ENCODE data around the gene UPF2. TPM values are rescaled to one million over a fixed set of nuclear protein-coding genes. Genes with fewer than 3 reads are reported as not detected.

UPF2 gene
- total and polyA plus RNA-seq, 2 donors (not counting 1 experiment from before 2014, with no cell fraction given), result 8.9 to 60.0 TPM

DNA sequence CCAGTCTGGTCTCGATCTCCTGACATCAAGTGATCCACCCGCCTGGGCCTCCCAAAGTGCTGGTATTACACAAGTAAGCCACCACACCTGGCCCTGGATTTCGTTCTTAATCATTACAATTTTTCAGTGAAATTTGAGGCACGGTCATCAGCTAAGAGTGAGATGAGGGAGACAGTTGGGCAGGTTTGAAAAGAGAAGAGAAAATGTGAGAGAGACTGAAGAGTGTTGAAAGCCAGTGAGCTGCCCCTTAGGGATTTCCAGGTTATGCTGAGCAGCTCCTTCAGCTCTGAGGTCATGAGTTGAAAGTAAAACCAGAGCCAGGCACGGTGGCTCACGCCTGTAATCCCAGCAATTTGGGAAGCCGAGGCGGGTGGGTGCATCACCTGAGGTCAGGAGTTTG is 5.9 kb upstream of the UPF2 start:
- Histone ChIP-seq H3K4me3 (ENCODE audit: control extremely low read depth in 1 of 5, extremely low read depth in 1 of 5, insufficient read depth in 1 of 5, low read depth in 2 of 5, low read length in 4 of 5) (no peak overlapping the region), H3K79me2 (ENCODE audit: control insufficient read depth, insufficient read depth, low read length) (no peaks in the 10 kb centered on the region), H3K4me2 (replicated peaks; ENCODE audit: low read depth, low read length, poor library complexity, severe bottlenecking) (no peak overlapping the region), H3K27ac (ENCODE audit: low read length in 2 of 2) (no peak overlapping the region), H3K4me1 (ENCODE audit: control insufficient read depth in 2 of 2, insufficient read depth in 2 of 2, low read length in 2 of 2) (peaks cover 25 to 44% of the 10 kb centered on the region in 2 donors), H2AFZ (ENCODE audit: insufficient read depth, low read depth, low read length, poor library complexity, severe bottlenecking) (no peak overlapping the region), H4K20me1 (ENCODE audit: control insufficient read depth, insufficient read depth, low read length, poor library complexity, severe bottlenecking) (no peaks in the 10 kb centered on the region), H3K36me3 (replicated peaks in 1 of 2; ENCODE audit: control extremely low read depth in 1 of 2, control insufficient read depth in 1 of 2, extremely low read depth in 1 of 2, insufficient read depth in 2 of 2, low read length in 1 of 2) (no peaks in the 10 kb centered on the region), H3K9me3 (ENCODE audit: control extremely low read depth in 1 of 3, control insufficient read depth in 2 of 3, insufficient read depth in 1 of 3, low read length in 2 of 3) (no peaks in the 10 kb centered on the region), H3K9ac (ENCODE audit: low read length) (no peak overlapping the region), H3K27me3 (replicated peaks in 1 of 4; ENCODE audit: control extremely low read depth in 1 of 4, control insufficient read depth in 3 of 4, insufficient read depth in 4 of 4, low read length in 3 of 4) (no peaks in the 10 kb centered on the region)
- peaks cover 45% of the 10 kb centered on the region for H3K4me1 Mint-ChIP-seq
- ChIA-PET CTCF (interaction anchor here (0.7 kb wide), 1 partner anchor 19 kb away, joined by 3 read pairs; no protein-coding TSS in a partner anchor), POLR2A (interaction anchor here (0.7 kb wide), 1 partner anchor 15 kb away, joined by 3 read pairs; no protein-coding TSS in a partner anchor)
- H3K4me3 Mint-ChIP-seq, result no peak overlapping the region
- DNase-seq (no peak), ATAC-seq (ENCODE audit: low read depth) (no peak)
- peak overlapping the region; percentile 39 for H3K27ac Mint-ChIP-seq
- TF ChIP-seq, protein P1, sequence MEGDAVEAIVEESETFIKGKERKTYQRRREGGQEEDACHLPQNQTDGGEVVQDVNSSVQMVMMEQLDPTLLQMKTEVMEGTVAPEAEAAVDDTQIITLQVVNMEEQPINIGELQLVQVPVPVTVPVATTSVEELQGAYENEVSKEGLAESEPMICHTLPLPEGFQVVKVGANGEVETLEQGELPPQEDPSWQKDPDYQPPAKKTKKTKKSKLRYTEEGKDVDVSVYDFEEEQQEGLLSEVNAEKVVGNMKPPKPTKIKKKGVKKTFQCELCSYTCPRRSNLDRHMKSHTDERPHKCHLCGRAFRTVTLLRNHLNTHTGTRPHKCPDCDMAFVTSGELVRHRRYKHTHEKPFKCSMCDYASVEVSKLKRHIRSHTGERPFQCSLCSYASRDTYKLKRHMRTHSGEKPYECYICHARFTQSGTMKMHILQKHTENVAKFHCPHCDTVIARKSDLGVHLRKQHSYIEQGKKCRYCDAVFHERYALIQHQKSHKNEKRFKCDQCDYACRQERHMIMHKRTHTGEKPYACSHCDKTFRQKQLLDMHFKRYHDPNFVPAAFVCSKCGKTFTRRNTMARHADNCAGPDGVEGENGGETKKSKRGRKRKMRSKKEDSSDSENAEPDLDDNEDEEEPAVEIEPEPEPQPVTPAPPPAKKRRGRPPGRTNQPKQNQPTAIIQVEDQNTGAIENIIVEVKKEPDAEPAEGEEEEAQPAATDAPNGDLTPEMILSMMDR (IDR thresholded peaks at IDR 0.05), result no peak
- no peak for TF ChIP-seq EZH2 (IDR thresholded peaks at IDR 0.05; ENCODE audit: borderline replicate concordance, insufficient read depth, low read depth, low read length, poor library complexity, severe bottlenecking)
- WGBS (ENCODE audit: insufficient coverage), result 63% methylated on average over 4 of the region's 8 CpGs
- no peaks in the 10 kb centered on the region for H3K9me3 Mint-ChIP-seq (ENCODE audit: insufficient read depth)
- intact Hi-C loops (cut with micrococcal nuclease), result no loop called here
- no peaks in the 10 kb centered on the region for H3K27me3 Mint-ChIP-seq

DNA sequence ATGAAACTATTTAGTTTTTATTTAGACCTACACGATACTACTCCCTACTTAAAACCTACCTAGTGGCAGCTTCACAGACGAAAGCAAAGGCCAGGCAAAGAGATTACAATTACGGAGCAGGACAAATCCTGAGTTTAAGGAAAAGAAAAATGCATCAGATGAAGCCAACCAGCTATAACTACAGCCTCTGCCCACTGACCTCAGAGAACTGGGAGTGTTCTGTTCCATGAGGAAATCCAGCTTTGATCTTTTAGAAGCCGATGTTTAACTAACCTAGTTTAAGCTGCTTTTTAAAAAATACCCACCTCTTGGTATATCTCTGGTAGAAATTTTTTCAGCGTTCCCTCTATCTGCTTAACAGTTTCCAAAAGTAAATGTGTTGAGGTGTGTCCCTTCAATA is 3.0 kb upstream of the UPF2 start:
- Histone ChIP-seq H3K9me3 (ENCODE audit: control extremely low read depth in 1 of 3, control insufficient read depth in 2 of 3, insufficient read depth in 1 of 3, low read length in 2 of 3) (no peaks in the 10 kb centered on the region), H3K36me3 (replicated peaks in 1 of 2; ENCODE audit: control extremely low read depth in 1 of 2, control insufficient read depth in 1 of 2, extremely low read depth in 1 of 2, insufficient read depth in 2 of 2, low read length in 1 of 2) (no peaks in the 10 kb centered on the region), H3K4me1 (ENCODE audit: control insufficient read depth in 2 of 2, insufficient read depth in 2 of 2, low read length in 2 of 2) (peaks cover 18 to 32% of the 10 kb centered on the region in 2 donors), H3K9ac (ENCODE audit: low read length) (no peak overlapping the region), H3K79me2 (ENCODE audit: control insufficient read depth, insufficient read depth, low read length) (peaks cover 29% of the 10 kb centered on the region), H3K4me3 (ENCODE audit: control extremely low read depth in 1 of 5, extremely low read depth in 1 of 5, insufficient read depth in 1 of 5, low read depth in 2 of 5, low read length in 4 of 5) (no peak overlapping the region), H4K20me1 (ENCODE audit: control insufficient read depth, insufficient read depth, low read length, poor library complexity, severe bottlenecking) (no peaks in the 10 kb centered on the region), H3K4me2 (replicated peaks; ENCODE audit: low read depth, low read length, poor library complexity, severe bottlenecking) (no peak overlapping the region), H3K27me3 (replicated peaks in 1 of 4; ENCODE audit: control extremely low read depth in 1 of 4, control insufficient read depth in 3 of 4, insufficient read depth in 4 of 4, low read length in 3 of 4) (no peaks in the 10 kb centered on the region), H2AFZ (ENCODE audit: insufficient read depth, low read depth, low read length, poor library complexity, severe bottlenecking) (no peak overlapping the region), H3K27ac (ENCODE audit: low read length in 2 of 2) (no peak overlapping the region)
- WGBS (ENCODE audit: insufficient coverage), result 100% methylated on average over 1 of the region's 5 CpGs
- TF ChIP-seq, protein P1 (IDR thresholded peaks at IDR 0.05), result no peak
- TF ChIP-seq EZH2 (IDR thresholded peaks at IDR 0.05; ENCODE audit: borderline replicate concordance, insufficient read depth, low read depth, low read length, poor library complexity, severe bottlenecking), result no peak
- DNase-seq (no peak), ATAC-seq (ENCODE audit: low read depth) (no peak)
- ChIA-PET CTCF (interaction anchor here (1.1 to 1.7 kb wide), 2 partner anchors 18 to 28 kb away, joined by 5 to 6 read pairs; no protein-coding TSS in a partner anchor), POLR2A (no interaction called here)
- Mint-ChIP-seq H3K27ac (no peak overlapping the region), H3K9me3 (ENCODE audit: insufficient read depth) (no peaks in the 10 kb centered on the region), H3K4me1 (peaks cover 45% of the 10 kb centered on the region), H3K27me3 (no peaks in the 10 kb centered on the region), H3K4me3 (no peak overlapping the region)
- intact Hi-C loops (cut with micrococcal nuclease), result no loop called here

Measured in B cell (primary cell).